GM13976 (cell line): Measurements from ENCODE around the gene KCNQ1.

ENCODE experiments used
- DNase-seq: peaks from one replicate; pipeline ENCODE4 v3.0.0; 2012; ENCODE audit warnings: low spot score
- in situ Hi-C: fragments of 300-500 bp; cut with MboI; formaldehyde crosslinking; loops from one replicate; pipeline ENCODE4 v1.12.0; 2022; ENCODE audit warnings: low sequenced_read_pairs, mixed read lengths, inconsistent platforms; ENCODE audit not compliant: unreplicated experiment
- TF ChIP-seq, protein P1 (sequence below): IDR thresholded peaks from 2 replicates; pipeline ENCODE4 v1.5.1; 2012; ENCODE audit warnings: borderline replicate concordance, mild to moderate bottlenecking; ENCODE audit not compliant: insufficient read depth; ENCODE audit errors: extremely low read depth, missing control alignments, control extremely low read depth

The KCNQ1 gene

DNA sequence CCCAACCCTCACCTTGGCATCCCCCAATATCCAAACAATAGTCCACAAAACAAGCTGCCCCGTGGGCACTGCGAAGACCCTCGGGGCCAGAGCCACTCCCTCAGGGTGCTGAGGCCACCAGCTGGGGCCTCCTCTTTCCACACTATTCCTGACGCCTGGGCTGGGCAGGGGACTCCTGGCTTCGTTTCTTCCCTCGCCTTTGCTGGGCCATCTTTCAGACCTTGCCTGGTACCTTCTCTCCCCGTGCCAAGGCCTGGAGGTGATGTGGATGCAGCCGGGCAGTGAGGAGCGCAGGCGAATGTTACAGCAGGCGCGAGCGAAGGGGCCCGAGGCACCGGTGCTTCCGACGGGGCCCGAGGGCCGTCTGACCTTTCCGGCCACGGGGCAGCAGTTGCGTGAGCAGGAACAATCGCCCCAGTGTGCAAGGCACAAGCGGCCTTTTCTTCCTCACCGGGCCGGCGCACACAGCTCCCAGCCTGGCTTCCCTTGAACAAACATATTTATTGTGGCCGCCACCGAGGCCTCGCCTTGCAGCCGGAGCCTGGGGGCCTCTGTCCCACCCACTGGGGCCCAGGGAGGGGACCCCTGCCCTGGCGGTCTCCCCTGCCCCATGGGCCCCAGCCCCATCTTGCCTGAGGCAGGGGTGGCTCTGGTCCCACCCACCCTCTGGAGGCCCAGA is 287.6 kb downstream of the KCNQ1 start:
- TF ChIP-seq, protein P1, sequence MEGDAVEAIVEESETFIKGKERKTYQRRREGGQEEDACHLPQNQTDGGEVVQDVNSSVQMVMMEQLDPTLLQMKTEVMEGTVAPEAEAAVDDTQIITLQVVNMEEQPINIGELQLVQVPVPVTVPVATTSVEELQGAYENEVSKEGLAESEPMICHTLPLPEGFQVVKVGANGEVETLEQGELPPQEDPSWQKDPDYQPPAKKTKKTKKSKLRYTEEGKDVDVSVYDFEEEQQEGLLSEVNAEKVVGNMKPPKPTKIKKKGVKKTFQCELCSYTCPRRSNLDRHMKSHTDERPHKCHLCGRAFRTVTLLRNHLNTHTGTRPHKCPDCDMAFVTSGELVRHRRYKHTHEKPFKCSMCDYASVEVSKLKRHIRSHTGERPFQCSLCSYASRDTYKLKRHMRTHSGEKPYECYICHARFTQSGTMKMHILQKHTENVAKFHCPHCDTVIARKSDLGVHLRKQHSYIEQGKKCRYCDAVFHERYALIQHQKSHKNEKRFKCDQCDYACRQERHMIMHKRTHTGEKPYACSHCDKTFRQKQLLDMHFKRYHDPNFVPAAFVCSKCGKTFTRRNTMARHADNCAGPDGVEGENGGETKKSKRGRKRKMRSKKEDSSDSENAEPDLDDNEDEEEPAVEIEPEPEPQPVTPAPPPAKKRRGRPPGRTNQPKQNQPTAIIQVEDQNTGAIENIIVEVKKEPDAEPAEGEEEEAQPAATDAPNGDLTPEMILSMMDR: no peak
- no peak for DNase-seq
- in situ Hi-C loops: loop anchor here (25.0 kb wide), 1 partner anchor 95 kb away; no protein-coding TSS in a partner anchor

DNA sequence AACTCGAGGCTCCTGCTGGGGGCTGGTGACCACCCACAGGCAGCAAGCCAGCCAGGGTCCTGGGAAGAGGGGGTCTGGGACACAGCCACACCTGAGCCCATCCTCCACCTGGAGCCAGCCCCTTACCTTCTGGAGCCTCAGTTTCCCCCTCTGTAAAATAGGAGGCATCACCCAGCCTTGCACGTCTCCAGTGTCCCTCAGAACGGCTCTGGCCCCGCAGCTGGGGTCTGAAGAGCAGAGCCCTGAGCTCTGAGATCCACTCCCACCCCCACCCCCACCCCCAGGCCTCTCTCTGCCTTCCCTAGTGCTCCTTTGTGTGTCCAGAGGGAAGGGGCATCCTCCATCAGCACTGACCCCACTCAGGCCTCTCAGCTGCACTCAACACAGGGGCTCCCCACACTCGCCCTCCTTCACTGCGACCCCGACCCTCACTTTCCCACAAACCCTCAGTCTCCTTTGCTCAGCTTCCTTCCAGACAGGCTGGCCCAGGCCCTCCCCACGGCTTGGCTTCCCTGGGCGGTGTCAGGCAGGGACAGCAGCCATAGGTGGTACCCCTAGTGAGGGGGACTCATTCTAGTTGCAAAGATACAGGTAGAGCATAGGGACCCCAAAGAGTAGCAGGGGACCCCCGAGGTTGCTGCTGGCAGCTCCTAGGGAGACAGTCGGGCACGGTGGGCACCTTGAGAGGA is 288.3 kb downstream of the KCNQ1 start:
- DNase-seq: no peak
- TF ChIP-seq, protein P1: no peak
- in situ Hi-C loops: loop anchor here (25.0 kb wide), 1 partner anchor 96 kb away; no protein-coding TSS in a partner anchor

DNA sequence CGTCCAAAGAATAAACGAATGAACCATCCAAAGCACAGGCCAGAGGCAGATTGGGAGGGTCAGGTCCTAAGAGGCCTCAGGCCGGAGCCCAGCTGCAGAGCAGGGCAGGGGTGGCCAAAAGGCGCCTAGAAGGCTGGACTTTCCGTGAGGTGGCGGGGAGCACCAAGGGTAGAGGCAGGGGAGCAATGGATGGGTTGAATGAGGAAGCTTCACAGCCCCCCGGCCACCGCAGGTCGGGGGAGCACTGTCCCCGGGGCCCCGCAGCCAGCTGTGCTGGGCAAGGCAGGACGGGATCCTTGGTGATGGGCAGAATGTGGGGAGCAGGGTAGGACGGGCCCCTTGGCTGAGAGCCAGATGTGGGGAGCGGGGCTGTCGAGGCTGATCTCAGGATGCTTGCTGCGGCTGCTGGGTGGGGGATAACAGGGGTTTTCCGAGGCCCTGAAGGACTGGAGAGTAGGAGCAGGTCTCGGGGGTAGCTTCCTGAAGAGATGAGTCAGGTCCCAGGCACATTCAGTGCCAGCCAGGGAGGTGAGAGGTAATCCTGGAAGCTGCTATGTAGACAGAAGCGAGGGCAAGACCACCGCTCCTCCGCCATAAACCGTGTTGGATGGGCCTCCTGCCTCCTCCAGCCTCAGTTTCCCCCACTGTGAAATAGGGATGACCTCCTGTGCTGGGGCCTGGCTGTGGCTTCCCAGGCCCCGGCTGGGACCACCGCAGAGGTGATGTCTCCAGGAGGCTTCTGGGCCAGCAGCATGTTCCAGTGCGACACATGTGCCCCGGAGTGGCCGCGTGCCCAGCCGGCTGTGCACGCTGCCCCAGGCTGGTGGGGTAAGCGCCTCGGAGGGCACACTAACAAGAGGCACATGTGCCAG is 289.6 kb downstream of the KCNQ1 start:
- no peak for DNase-seq
- TF ChIP-seq, protein P1: no peak
- in situ Hi-C loops: loop anchor here (25.0 kb wide), 1 partner anchor 97 kb away; no protein-coding TSS in a partner anchor

DNA sequence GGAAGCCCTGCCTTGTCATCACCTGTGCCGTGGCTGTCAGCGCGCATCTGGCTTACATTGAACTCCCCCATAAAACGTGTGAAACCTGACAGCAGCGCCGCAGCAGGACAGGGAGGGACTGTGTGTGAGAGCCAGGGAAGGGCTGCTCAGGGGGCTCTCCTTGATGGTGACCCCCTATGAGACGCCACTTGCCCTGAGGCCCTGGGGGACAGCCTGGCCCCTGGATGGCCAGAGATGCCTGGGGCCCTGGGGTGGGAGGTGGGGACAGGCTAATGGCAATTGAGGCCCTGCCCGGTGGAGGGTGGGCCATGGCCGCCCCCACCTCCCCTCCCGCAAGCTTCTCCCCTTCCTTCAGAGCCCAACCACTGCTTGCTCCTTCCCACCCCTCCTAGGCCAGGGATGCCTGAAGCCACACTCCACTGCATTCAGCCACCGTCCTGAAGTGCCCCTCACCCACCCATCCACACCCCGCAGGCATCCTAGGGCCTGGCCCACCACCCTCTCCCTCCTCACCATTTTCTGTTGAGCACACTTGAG is 290.3 kb downstream of the KCNQ1 start:
- no peak for DNase-seq
- TF ChIP-seq, protein P1: no peak
- in situ Hi-C loops: loop anchor here (25.0 kb wide), 1 partner anchor 98 kb away; no protein-coding TSS in a partner anchor

DNA sequence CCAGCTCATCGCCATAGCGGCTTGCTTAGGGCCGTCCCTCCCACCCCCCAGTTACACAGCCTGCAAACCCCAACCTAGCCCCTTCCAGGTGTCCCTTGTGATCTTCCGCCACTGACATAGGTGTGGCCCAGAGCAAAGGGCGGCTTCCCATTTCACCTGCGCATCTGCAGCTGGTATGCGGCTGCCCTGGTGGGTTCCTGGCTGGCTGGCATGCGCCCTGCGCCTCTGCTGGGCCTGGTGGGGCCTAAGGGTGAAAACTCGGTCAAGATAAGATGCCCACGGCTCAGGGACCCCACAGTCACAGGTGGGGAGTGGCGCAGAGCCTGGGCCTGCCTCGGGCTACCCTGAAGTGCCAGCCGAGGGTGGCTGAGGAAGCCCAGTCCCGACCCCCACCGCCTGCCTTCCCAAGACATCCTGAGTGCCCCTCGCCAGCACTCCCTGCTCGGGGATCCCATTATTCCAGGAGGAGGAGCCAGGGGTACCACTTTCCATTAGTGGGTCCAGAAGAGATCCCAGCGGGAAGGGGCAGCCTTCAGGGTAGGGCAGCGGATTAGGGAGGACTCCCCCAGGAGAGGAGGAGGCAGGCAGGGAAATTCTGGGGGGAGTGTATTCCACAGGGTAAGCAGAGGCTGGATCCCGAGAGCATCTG is 291.9 kb downstream of the KCNQ1 start:
- in situ Hi-C loops: loop anchor here (25.0 kb wide), 1 partner anchor 99 kb away; no protein-coding TSS in a partner anchor
- DNase-seq: no peak
- TF ChIP-seq, protein P1: no peak
